Thyroid gland (tissue), 4 donors: ENCODE results near the gene KLHDC7B. TPM values are rescaled to one million over a fixed set of nuclear protein-coding genes. Genes with fewer than 3 reads are reported as not detected.

Experiments
- DNase-seq, 2 donors: peaks; one replicate each; pipeline ENCODE4 v3.0.0-alpha.2; 2019
- H3K27ac ChIP-seq, 3 donors: fragments of 200-600 bp; sonication (generic); 1 replicate in 2 of 3; 2 replicates in 1 of 3; pipeline ENCODE4 v1.5.1; 2016 to 2019; ENCODE audit warnings: mild to moderate bottlenecking in 1 of 3, moderate library complexity in 1 of 3
- H3K27me3 ChIP-seq: fragments of 200-600 bp; sonication (generic); one replicate; pipeline ENCODE4 v1.5.1; 2019
- H3K36me3 ChIP-seq, 2 donors: fragments of 200-600 bp; sonication (generic); one replicate each; pipeline ENCODE4 v1.5.1; 2016 to 2019
- H3K4me1 ChIP-seq, 2 donors: fragments of 200-600 bp; sonication (generic); one replicate each; pipeline ENCODE4 v1.5.1; 2017 to 2019
- H3K4me3 ChIP-seq, 3 donors: fragments of 200-600 bp; sonication (generic); replicated peaks in 1 of 3; 1 replicate in 2 of 3; 2 replicates in 1 of 3; pipeline ENCODE4 v1.5.1; 2016; ENCODE audit warnings: mild to moderate bottlenecking in 1 of 3
- H3K9me3 ChIP-seq: fragments of 200-600 bp; sonication (generic); one replicate; pipeline ENCODE4 v1.5.1; 2017
- POLR2A ChIP-seq, 2 donors: fragments of 450-650 bp; IDR thresholded peaks; one replicate each; pipeline ENCODE4 v1.6.1; 2017; ENCODE audit warnings: antibody characterized with exemption in 2 of 2, mild to moderate bottlenecking in 2 of 2, moderate library complexity in 1 of 2
- WGBS, 2 donors: methylation state at CpG; one replicate each; pipeline ENCODE4 v1.1.5; 2017; 5-methylcytosine and 5-hydroxymethylcytosine counted together
- intact Hi-C: fragments of 100-400 bp; cut with DNase I; formaldehyde crosslinking; loops from one replicate; pipeline ENCODE4 v1.15.1; 2023
- total RNA-seq, 4 donors: library from RNA; depleted of rRNA; stranded (reverse); fragments of >200 nt; gene quantifications; one replicate each; pipeline ENCODE4 v1.2.3, GENCODE V29; 2016
- TF ChIP-seq, protein P1 (sequence below), 6 experiments: fragments of 200-600 bp in 3 of 6; fragments of 450-650 bp in 3 of 6; sonication (generic) in 3 of 6; IDR thresholded peaks; one replicate each; pipeline ENCODE4 v1.5.1; 2016 to 2019; ENCODE audit warnings: antibody characterized with exemption in 6 of 6, mild to moderate bottlenecking in 2 of 6, inconsistent platforms in 1 of 6, moderate library complexity in 1 of 6

Gene KLHDC7B
- total RNA-seq, 4 donors from 2014 or later = 0.27 TPM; not detected in 3

- intact Hi-C loops = no loop called here
- H3K36me3 ChIP-seq = no peaks in the 10 kb centered on the region
- peaks cover 11 to 12% of the 10 kb centered on the region in 2 donors for H3K4me1 ChIP-seq
- WGBS, 2 donors = 84 to 89% methylated on average over 3 of the region's 3 CpGs
- no peak overlapping the region for H3K27ac ChIP-seq
- H3K9me3 ChIP-seq = no peaks in the 10 kb centered on the region
- TF ChIP-seq POLR2A (IDR thresholded peaks at IDR 0.05) = no peak
- TF ChIP-seq, protein P1, sequence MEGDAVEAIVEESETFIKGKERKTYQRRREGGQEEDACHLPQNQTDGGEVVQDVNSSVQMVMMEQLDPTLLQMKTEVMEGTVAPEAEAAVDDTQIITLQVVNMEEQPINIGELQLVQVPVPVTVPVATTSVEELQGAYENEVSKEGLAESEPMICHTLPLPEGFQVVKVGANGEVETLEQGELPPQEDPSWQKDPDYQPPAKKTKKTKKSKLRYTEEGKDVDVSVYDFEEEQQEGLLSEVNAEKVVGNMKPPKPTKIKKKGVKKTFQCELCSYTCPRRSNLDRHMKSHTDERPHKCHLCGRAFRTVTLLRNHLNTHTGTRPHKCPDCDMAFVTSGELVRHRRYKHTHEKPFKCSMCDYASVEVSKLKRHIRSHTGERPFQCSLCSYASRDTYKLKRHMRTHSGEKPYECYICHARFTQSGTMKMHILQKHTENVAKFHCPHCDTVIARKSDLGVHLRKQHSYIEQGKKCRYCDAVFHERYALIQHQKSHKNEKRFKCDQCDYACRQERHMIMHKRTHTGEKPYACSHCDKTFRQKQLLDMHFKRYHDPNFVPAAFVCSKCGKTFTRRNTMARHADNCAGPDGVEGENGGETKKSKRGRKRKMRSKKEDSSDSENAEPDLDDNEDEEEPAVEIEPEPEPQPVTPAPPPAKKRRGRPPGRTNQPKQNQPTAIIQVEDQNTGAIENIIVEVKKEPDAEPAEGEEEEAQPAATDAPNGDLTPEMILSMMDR (IDR thresholded peaks at IDR 0.05) = no peak
- no peak for DNase-seq
- H3K4me3 ChIP-seq = no peak overlapping the region
- H3K27me3 ChIP-seq = no peaks in the 10 kb centered on the region
These were observed 14.3 kb downstream of the KLHDC7B start for GRCh38 chr22:50560034-50560433.

- H3K4me3 ChIP-seq = no peak overlapping the region
- H3K9me3 ChIP-seq = no peaks in the 10 kb centered on the region
- no peak overlapping the region for H3K27ac ChIP-seq
- DNase-seq = no peak
- H3K36me3 ChIP-seq = no peaks in the 10 kb centered on the region
- no peaks in the 10 kb centered on the region for H3K27me3 ChIP-seq
- peaks cover 11 to 12% of the 10 kb centered on the region in 2 donors for H3K4me1 ChIP-seq
- intact Hi-C loops = no loop called here
- TF ChIP-seq POLR2A (IDR thresholded peaks at IDR 0.05) = no peak
- TF ChIP-seq, protein P1 (IDR thresholded peaks at IDR 0.05) = no peak
- WGBS, 2 donors = 80 to 85% methylated on average over 22 to 31 of the region's 34 CpGs
These were observed 16.0 kb downstream of the KLHDC7B start for GRCh38 chr22:50561401-50562358.

GRCh38 chr22:50562523-50563412 lies 17.1 kb downstream of the KLHDC7B start, which contains the start of gene SYCE3:
SYCE3 (minus strand) TSS chr22:50562919; CDS start chr22:50556405, 6,514 bp downstream.
- TF ChIP-seq, protein P1 (IDR thresholded peaks at IDR 0.05) = peak; percentile 69 to 98 (median 96)
- TF ChIP-seq POLR2A (IDR thresholded peaks at IDR 0.05) = peak; percentile 53 to 97
- peaks cover 11 to 12% of the 10 kb centered on the region in 2 donors for H3K4me1 ChIP-seq
- H3K9me3 ChIP-seq = no peaks in the 10 kb centered on the region
- intact Hi-C loops = no loop called here
- peak; percentile 99 for DNase-seq
- H3K27me3 ChIP-seq = no peaks in the 10 kb centered on the region
- 4 to 7% methylated on average over 40 to 55 of the region's 61 CpGs for WGBS, 2 donors
- peak within 1 kb of the TSS; percentile 52 to 82 (median 70) for H3K27ac ChIP-seq
- peak within 1 kb of the TSS in 2 of 3 donors; percentile 37 to 40 for H3K4me3 ChIP-seq
- H3K36me3 ChIP-seq = no peaks in the 10 kb centered on the region

DNA sequence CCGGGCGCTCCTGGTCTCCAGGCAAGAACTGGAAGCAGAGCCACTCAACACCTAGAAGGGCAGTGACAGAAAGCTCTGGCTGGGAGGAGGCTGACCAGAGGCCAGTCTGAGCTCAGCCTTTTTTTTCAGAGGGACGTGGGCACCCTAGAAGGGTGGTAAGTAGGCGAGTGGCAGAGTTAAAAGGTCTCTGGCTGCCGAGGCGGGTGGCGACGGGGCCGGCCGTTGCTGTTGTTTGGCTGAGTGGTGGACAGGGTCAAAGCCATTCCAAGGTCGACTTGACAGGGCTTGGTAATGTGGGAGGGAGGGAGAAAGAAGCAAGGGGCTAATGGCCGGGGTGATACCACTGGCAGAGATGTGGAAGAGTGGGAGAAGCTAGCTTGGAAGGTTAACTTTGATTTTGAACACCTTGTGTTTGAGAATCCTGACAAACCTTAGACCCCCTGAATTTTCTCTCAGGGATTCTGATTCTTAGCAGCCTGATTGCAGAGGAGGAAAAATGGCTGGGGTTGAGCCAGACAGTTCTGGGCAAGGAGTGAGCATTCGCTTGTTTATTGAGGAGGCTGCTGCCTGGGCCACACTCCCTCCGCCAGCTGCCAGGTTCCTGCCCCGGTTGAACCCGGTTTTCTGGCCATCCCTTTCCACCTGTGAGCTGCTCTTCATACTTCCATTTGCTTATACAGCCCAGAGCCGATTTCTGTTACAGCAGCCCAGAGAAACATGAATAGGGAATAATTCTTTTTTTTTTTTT lies 17.9 kb downstream of the KLHDC7B start:
- peak; percentile 19 to 49 for DNase-seq
- TF ChIP-seq POLR2A (IDR thresholded peaks at IDR 0.05) = no peak
- TF ChIP-seq, protein P1 (IDR thresholded peaks at IDR 0.05) = no peak

More for the DNA sequence above, 17.9 kb downstream of the KLHDC7B start:
- H3K4me3 ChIP-seq = peak overlapping the region in 2 of 3 donors; percentile 37 to 40
- peak overlapping the region; percentile 52 to 82 (median 70) for H3K27ac ChIP-seq
- H3K4me1 ChIP-seq = peaks cover 11 to 12% of the 10 kb centered on the region in 2 donors
- no peaks in the 10 kb centered on the region for H3K9me3 ChIP-seq
- H3K36me3 ChIP-seq = peaks cover 0 to under 1% of the 10 kb centered on the region in 2 donors
- 18 to 21% methylated on average over 17 of the region's 17 CpGs for WGBS, 2 donors
- H3K27me3 ChIP-seq = no peaks in the 10 kb centered on the region
- intact Hi-C loops = no loop called here
